SK-N-SH treated with all-trans-retinoic acid at 6 μM for 48 hours (cell line): ENCODE measurements around the gene GUCA2A.

Experiments used
- ARNTL ChIP-seq: fragments of 450-650 bp; formaldehyde crosslinking; IDR thresholded peaks from 2 replicates; pipeline ENCODE4 v1.5.0; 2020; ENCODE audit warnings: low read depth, mild to moderate bottlenecking, moderate library complexity, borderline replicate concordance
- CSDC2 ChIP-seq: fragments of 250-450 bp; sonication (Bioruptor Pico); IDR thresholded peaks from 2 replicates; pipeline ENCODE4 v1.5.0; 2020; ENCODE audit warnings: mild to moderate bottlenecking, moderate library complexity
- TOX ChIP-seq: fragments of 250-450 bp; sonication (Bioruptor Pico); IDR thresholded peaks from 2 replicates; pipeline ENCODE4 v1.8.0; 2021; ENCODE audit warnings: mild to moderate bottlenecking, moderate library complexity, borderline replicate concordance
- ZC3H10 ChIP-seq: fragments of 250-450 bp; sonication (Bioruptor Pico); IDR thresholded peaks from 2 replicates; pipeline ENCODE4 v1.5.1; 2021; ENCODE audit warnings: mild to moderate bottlenecking, moderate library complexity
- ZFP3 ChIP-seq: fragments of 250-450 bp; sonication (Bioruptor Pico); IDR thresholded peaks from 2 replicates; pipeline ENCODE4 v1.5.0; 2020; ENCODE audit warnings: mild to moderate bottlenecking, moderate library complexity
- ZFP30 ChIP-seq: fragments of 450-650 bp; formaldehyde crosslinking; IDR thresholded peaks from 2 replicates; pipeline ENCODE4 v1.5.0; 2022; ENCODE audit warnings: mild to moderate bottlenecking, moderate library complexity
- TF ChIP-seq, protein P1 (sequence below): fragments of 250-450 bp; sonication (Bioruptor Pico); IDR thresholded peaks from 2 replicates; pipeline ENCODE4 v1.8.0; 2021; ENCODE audit warnings: low read depth, mild to moderate bottlenecking, moderate library complexity, borderline replicate concordance
- TF ChIP-seq, protein P2 (sequence below): fragments of 250-450 bp; sonication (Bioruptor Pico); IDR thresholded peaks from 2 replicates; pipeline ENCODE4 v1.8.0; 2020; ENCODE audit warnings: mild to moderate bottlenecking, moderate library complexity, borderline replicate concordance
- TF ChIP-seq, protein P3 (sequence below): fragments of 250-450 bp; sonication (Bioruptor Pico); IDR thresholded peaks from 2 replicates; pipeline ENCODE4 v1.5.1; 2020; ENCODE audit warnings: low read depth, mild to moderate bottlenecking, moderate library complexity
- TF ChIP-seq, protein P4 (sequence below): fragments of 250-450 bp; sonication (Bioruptor Pico); IDR thresholded peaks from 2 replicates; pipeline ENCODE4 v1.5.0; 2020; ENCODE audit warnings: mild to moderate bottlenecking, moderate library complexity
- TF ChIP-seq, protein P5 (sequence below): fragments of 250-450 bp; sonication (Bioruptor Pico); IDR thresholded peaks from 2 replicates; pipeline ENCODE4 v1.5.1; 2021; ENCODE audit warnings: mild to moderate bottlenecking, moderate library complexity

DNA sequence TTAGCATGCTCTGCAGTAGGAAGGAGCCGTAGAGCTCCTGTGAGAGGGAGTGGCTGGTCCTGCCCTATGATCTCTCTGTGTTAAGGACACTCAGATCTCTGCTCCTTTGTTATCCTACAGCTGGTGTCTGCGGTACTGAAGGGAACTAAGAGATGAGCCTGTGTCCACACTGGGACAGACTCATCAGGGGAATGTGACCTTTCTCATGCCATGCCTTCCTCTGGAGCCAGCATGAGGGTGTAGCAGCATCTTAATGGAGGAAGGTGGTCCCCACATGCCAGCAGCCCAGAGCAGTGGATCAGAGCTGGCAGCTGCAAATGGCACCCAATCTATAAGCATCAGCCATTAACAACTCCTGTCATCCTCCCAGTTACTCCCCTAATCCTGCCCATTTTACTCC, 36.0 kb downstream of the GUCA2A start:
- TF ChIP-seq ZC3H10 (CRISPR knock-in tag) = no peak
- TF ChIP-seq TOX (CRISPR knock-in tag) = no peak
- no peak for TF ChIP-seq CSDC2 (CRISPR knock-in tag)
- TF ChIP-seq, protein P1, sequence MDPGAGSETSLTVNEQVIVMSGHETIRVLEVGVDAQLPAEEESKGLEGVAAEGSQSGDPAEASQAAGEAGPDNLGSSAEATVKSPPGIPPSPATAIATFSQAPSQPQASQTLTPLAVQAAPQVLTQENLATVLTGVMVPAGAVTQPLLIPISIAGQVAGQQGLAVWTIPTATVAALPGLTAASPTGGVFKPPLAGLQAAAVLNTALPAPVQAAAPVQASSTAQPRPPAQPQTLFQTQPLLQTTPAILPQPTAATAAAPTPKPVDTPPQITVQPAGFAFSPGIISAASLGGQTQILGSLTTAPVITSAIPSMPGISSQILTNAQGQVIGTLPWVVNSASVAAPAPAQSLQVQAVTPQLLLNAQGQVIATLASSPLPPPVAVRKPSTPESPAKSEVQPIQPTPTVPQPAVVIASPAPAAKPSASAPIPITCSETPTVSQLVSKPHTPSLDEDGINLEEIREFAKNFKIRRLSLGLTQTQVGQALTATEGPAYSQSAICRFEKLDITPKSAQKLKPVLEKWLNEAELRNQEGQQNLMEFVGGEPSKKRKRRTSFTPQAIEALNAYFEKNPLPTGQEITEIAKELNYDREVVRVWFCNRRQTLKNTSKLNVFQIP = no peak
- TF ChIP-seq, protein P2, sequence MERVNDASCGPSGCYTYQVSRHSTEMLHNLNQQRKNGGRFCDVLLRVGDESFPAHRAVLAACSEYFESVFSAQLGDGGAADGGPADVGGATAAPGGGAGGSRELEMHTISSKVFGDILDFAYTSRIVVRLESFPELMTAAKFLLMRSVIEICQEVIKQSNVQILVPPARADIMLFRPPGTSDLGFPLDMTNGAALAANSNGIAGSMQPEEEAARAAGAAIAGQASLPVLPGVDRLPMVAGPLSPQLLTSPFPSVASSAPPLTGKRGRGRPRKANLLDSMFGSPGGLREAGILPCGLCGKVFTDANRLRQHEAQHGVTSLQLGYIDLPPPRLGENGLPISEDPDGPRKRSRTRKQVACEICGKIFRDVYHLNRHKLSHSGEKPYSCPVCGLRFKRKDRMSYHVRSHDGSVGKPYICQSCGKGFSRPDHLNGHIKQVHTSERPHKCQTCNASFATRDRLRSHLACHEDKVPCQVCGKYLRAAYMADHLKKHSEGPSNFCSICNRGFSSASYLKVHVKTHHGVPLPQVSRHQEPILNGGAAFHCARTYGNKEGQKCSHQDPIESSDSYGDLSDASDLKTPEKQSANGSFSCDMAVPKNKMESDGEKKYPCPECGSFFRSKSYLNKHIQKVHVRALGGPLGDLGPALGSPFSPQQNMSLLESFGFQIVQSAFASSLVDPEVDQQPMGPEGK (CRISPR knock-in tag) = no peak
- TF ChIP-seq, protein P3, sequence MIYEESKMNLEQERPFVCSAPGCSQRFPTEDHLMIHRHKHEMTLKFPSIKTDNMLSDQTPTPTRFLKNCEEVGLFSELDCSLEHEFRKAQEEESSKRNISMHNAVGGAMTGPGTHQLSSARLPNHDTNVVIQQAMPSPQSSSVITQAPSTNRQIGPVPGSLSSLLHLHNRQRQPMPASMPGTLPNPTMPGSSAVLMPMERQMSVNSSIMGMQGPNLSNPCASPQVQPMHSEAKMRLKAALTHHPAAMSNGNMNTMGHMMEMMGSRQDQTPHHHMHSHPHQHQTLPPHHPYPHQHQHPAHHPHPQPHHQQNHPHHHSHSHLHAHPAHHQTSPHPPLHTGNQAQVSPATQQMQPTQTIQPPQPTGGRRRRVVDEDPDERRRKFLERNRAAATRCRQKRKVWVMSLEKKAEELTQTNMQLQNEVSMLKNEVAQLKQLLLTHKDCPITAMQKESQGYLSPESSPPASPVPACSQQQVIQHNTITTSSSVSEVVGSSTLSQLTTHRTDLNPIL (CRISPR knock-in tag) = no peak
- TF ChIP-seq ARNTL = no peak
- no peak for TF ChIP-seq ZFP3 (CRISPR knock-in tag)
- TF ChIP-seq, protein P4, sequence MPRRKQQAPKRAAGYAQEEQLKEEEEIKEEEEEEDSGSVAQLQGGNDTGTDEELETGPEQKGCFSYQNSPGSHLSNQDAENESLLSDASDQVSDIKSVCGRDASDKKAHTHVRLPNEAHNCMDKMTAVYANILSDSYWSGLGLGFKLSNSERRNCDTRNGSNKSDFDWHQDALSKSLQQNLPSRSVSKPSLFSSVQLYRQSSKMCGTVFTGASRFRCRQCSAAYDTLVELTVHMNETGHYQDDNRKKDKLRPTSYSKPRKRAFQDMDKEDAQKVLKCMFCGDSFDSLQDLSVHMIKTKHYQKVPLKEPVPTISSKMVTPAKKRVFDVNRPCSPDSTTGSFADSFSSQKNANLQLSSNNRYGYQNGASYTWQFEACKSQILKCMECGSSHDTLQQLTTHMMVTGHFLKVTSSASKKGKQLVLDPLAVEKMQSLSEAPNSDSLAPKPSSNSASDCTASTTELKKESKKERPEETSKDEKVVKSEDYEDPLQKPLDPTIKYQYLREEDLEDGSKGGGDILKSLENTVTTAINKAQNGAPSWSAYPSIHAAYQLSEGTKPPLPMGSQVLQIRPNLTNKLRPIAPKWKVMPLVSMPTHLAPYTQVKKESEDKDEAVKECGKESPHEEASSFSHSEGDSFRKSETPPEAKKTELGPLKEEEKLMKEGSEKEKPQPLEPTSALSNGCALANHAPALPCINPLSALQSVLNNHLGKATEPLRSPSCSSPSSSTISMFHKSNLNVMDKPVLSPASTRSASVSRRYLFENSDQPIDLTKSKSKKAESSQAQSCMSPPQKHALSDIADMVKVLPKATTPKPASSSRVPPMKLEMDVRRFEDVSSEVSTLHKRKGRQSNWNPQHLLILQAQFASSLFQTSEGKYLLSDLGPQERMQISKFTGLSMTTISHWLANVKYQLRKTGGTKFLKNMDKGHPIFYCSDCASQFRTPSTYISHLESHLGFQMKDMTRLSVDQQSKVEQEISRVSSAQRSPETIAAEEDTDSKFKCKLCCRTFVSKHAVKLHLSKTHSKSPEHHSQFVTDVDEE (CRISPR knock-in tag) = no peak
- TF ChIP-seq, protein P5, sequence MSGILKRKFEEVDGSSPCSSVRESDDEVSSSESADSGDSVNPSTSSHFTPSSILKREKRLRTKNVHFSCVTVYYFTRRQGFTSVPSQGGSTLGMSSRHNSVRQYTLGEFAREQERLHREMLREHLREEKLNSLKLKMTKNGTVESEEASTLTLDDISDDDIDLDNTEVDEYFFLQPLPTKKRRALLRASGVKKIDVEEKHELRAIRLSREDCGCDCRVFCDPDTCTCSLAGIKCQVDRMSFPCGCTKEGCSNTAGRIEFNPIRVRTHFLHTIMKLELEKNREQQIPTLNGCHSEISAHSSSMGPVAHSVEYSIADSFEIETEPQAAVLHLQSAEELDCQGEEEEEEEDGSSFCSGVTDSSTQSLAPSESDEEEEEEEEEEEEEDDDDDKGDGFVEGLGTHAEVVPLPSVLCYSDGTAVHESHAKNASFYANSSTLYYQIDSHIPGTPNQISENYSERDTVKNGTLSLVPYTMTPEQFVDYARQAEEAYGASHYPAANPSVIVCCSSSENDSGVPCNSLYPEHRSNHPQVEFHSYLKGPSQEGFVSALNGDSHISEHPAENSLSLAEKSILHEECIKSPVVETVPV (CRISPR knock-in tag) = no peak
- TF ChIP-seq ZFP30 (CRISPR knock-in tag) = no peak
